Measurements from ENCODE around the gene ZNF3. TPM values are rescaled to one million over a fixed set of nuclear protein-coding genes. Genes with fewer than 3 reads are reported as not detected.

The ZNF3 gene
- total and polyA plus RNA-seq, 4 donors = 10.2 to 18.2 (median 12.2) TPM

GRCh38 chr7:100088621-100089457, 7.3 kb upstream of the ZNF3 start, which contains the start of gene COPS6:
COPS6 (plus strand) TSS chr7:100088969; CDS start chr7:100088991, 22 bp downstream.
- WGBS = under 1% methylated on average over 68 of the region's 68 CpGs
- TF ChIP-seq YY1 (IDR thresholded peaks at IDR 0.05) (peak; percentile 96), RXRA (IDR thresholded peaks at IDR 0.05) (no peak), GABPA (IDR thresholded peaks at IDR 0.05 in 1 of 2, conservative IDR thresholded peaks at IDR 0.05 in 1 of 2) (peak in 1 of 2 donors; percentile 72), TAF1 (conservative IDR thresholded peaks at IDR 0.05) (no peak), SP1 (IDR thresholded peaks at IDR 0.05) (peak; percentile 66)
- Histone ChIP-seq H3K9me3 (ENCODE audit: control insufficient read depth in 4 of 4, low read length in 3 of 4) (no peaks in the 10 kb centered on the region), H3K9ac (ENCODE audit: low read depth in 1 of 2, low read length in 2 of 2) (peak within 1 kb of the TSS; percentile 75 to 80), H3K27ac (ENCODE audit: low read depth in 1 of 2, low read length in 2 of 2) (peak within 1 kb of the TSS; percentile 82 to 94), H3K36me3 (ENCODE audit: control insufficient read depth in 4 of 4, insufficient read depth in 3 of 4, low read depth in 1 of 4, low read length in 3 of 4) (peaks cover 13 to 36% (median 23%) of the 10 kb centered on the region in 4 donors), H3K27me3 (ENCODE audit: control insufficient read depth in 4 of 4, insufficient read depth in 4 of 4, low read length in 3 of 4) (no peaks in the 10 kb centered on the region), H3K4me1 (ENCODE audit: control insufficient read depth in 4 of 4, insufficient read depth in 4 of 4, low read length in 3 of 4) (peaks cover 9 to 22% (median 13%) of the 10 kb centered on the region in 4 donors), H3K4me3 (ENCODE audit: low read depth in 1 of 3, low read length in 3 of 3) (peak within 1 kb of the TSS; percentile 80 to 94 (median 91))
- DNase-seq (ENCODE audit: low spot score) = peak; percentile 93

GRCh38 chr7:100088095-100088620, 6.6 kb upstream of the ZNF3 start:
- H3K27ac ChIP-seq (ENCODE audit: low read depth in 1 of 2, low read length in 2 of 2) = peak overlapping the region; percentile 82 to 94
- H3K4me3 ChIP-seq (ENCODE audit: low read depth in 1 of 3, low read length in 3 of 3) = peak overlapping the region; percentile 77 to 94 (median 80)
- WGBS = 79% methylated on average over 11 of the region's 11 CpGs
- no peaks in the 10 kb centered on the region for H3K27me3 ChIP-seq (ENCODE audit: control insufficient read depth in 4 of 4, insufficient read depth in 4 of 4, low read length in 3 of 4)
- peak overlapping the region; percentile 51 to 75 for H3K9ac ChIP-seq (ENCODE audit: low read depth in 1 of 2, low read length in 2 of 2)
- TF ChIP-seq NR2F2 (IDR thresholded peaks at IDR 0.05) (no peak), SP1 (IDR thresholded peaks at IDR 0.05) (no peak), TAF1 (conservative IDR thresholded peaks at IDR 0.05) (no peak), YY1 (IDR thresholded peaks at IDR 0.05) (no peak), RAD21 (IDR thresholded peaks at IDR 0.05) (no peak), FOXA1 (IDR thresholded peaks at IDR 0.05) (no peak), MAX (IDR thresholded peaks at IDR 0.05) (no peak), ATF3 (IDR thresholded peaks at IDR 0.05) (no peak)
- H3K9me3 ChIP-seq (ENCODE audit: control insufficient read depth in 4 of 4, low read length in 3 of 4) = no peaks in the 10 kb centered on the region
- peaks cover 9 to 19% (median 13%) of the 10 kb centered on the region in 4 donors for H3K4me1 ChIP-seq (ENCODE audit: control insufficient read depth in 4 of 4, insufficient read depth in 4 of 4, low read length in 3 of 4)
- peaks cover 12 to 29% (median 18%) of the 10 kb centered on the region in 4 donors for H3K36me3 ChIP-seq (ENCODE audit: control insufficient read depth in 4 of 4, insufficient read depth in 3 of 4, low read depth in 1 of 4, low read length in 3 of 4)
- DNase-seq (ENCODE audit: low spot score) = no peak

GRCh38 chr7:100087055-100087750, 5.7 kb upstream of the ZNF3 start:
- H3K36me3 ChIP-seq (ENCODE audit: control insufficient read depth in 4 of 4, insufficient read depth in 3 of 4, low read depth in 1 of 4, low read length in 3 of 4) = peaks cover 6 to 19% (median 11%) of the 10 kb centered on the region in 4 donors
- 85% methylated on average over 10 of the region's 10 CpGs for WGBS
- no peaks in the 10 kb centered on the region for H3K27me3 ChIP-seq (ENCODE audit: control insufficient read depth in 4 of 4, insufficient read depth in 4 of 4, low read length in 3 of 4)
- no peak for DNase-seq (ENCODE audit: low spot score)
- peak overlapping the region in 1 of 2 donors; percentile 4 for H3K9ac ChIP-seq (ENCODE audit: low read depth in 1 of 2, low read length in 2 of 2)
- peaks cover 9 to 25% (median 17%) of the 10 kb centered on the region in 4 donors for H3K4me1 ChIP-seq (ENCODE audit: control insufficient read depth in 4 of 4, insufficient read depth in 4 of 4, low read length in 3 of 4)
- no peak overlapping the region for H3K4me3 ChIP-seq (ENCODE audit: low read depth in 1 of 3, low read length in 3 of 3)
- H3K9me3 ChIP-seq (ENCODE audit: control insufficient read depth in 4 of 4, low read length in 3 of 4) = no peaks in the 10 kb centered on the region
- no peak overlapping the region for H3K27ac ChIP-seq (ENCODE audit: low read depth in 1 of 2, low read length in 2 of 2)
- no peak for TF ChIP-seq FOXA2 (IDR thresholded peaks at IDR 0.05)
- TF ChIP-seq JUND (IDR thresholded peaks at IDR 0.05) = peak; percentile 17 to 31
- no peak for TF ChIP-seq GABPA (IDR thresholded peaks at IDR 0.05 in 1 of 2, conservative IDR thresholded peaks at IDR 0.05 in 1 of 2)
- no peak for TF ChIP-seq YY1 (IDR thresholded peaks at IDR 0.05)
- no peak for TF ChIP-seq HNF4G (IDR thresholded peaks at IDR 0.05)
- peak; percentile 15 for TF ChIP-seq REST (IDR thresholded peaks at IDR 0.05)
- no peak for TF ChIP-seq ZBTB33 (IDR thresholded peaks at IDR 0.05)
- TF ChIP-seq SP1 (IDR thresholded peaks at IDR 0.05) = peak; percentile 27
- no peak for TF ChIP-seq TAF1 (conservative IDR thresholded peaks at IDR 0.05)
- no peak for TF ChIP-seq EGR1 (IDR thresholded peaks at IDR 0.05; ENCODE audit: low read depth in 2 of 2)
- TF ChIP-seq RXRA (IDR thresholded peaks at IDR 0.05) = peak; percentile 21 to 23
- TF ChIP-seq NR2F2 (IDR thresholded peaks at IDR 0.05) = peak; percentile 69

Measured in liver (tissue), 9 donors.